Measurements from ENCODE around the gene STRN.
"Not testable (repeated sequence)": the region's sequence is repeated elsewhere in the genome, so short reads cannot be mapped to it uniquely, and the experiment has no call there.

Gene STRN

GRCh38 chr2:36824683-36825082 lies 141.7 kb downstream of the STRN start:
- DNase-seq = not testable (repeated sequence)

GRCh38 chr2:36824273-36824672 lies 142.1 kb downstream of the STRN start:
- no peak for DNase-seq

- DNase-seq = no peak
These were observed 142.5 kb downstream of the STRN start for GRCh38 chr2:36823862-36824261.

- no peak for DNase-seq
These were observed 145.3 kb downstream of the STRN start for GRCh38 chr2:36820942-36821605.

GRCh38 chr2:36819095-36819711 lies 147.1 kb downstream of the STRN start:
- no peak for DNase-seq

GRCh38 chr2:36818542-36818941 lies 147.8 kb downstream of the STRN start:
- DNase-seq = no peak

GRCh38 chr2:36812196-36812595 lies 154.1 kb downstream of the STRN start:
- DNase-seq = no peak

- DNase-seq = no peak
These were observed 155.3 kb downstream of the STRN start for GRCh38 chr2:36811071-36811470.

- no peak for DNase-seq
These were observed 157.3 kb downstream of the STRN start for GRCh38 chr2:36809069-36809445.

GRCh38 chr2:36808386-36809068 lies 157.8 kb downstream of the STRN start:
- no peak for DNase-seq

GRCh38 chr2:36807223-36807886 lies 159.0 kb downstream of the STRN start:
- no peak for DNase-seq

GRCh38 chr2:36805635-36806224 lies 160.6 kb downstream of the STRN start:
- DNase-seq = no peak

- no peak for DNase-seq
These were observed 163.4 kb downstream of the STRN start for GRCh38 chr2:36802952-36803351.

- DNase-seq = no peak
These were observed 165.2 kb downstream of the STRN start for GRCh38 chr2:36801088-36801487.

GRCh38 chr2:36800381-36800780 lies 166.0 kb downstream of the STRN start:
- no peak for DNase-seq

- DNase-seq = no peak
These were observed 167.6 kb downstream of the STRN start for GRCh38 chr2:36798724-36799123.

GRCh38 chr2:36797324-36798070 lies 168.8 kb downstream of the STRN start:
- DNase-seq = no peak

Data from NCI-H1105 (cell line).